ENCODE data around the gene RRP9.

Gene RRP9

GRCh38 chr3:51896607-51897305 lies 44.9 kb downstream of the RRP9 start:
- Histone ChIP-seq H3K4me3 (ENCODE audit: insufficient read depth, low read depth, low read length) (no peak overlapping the region), H3K27ac (ENCODE audit: insufficient read depth, low read depth, low read length, poor library complexity, severe bottlenecking) (no peak overlapping the region), H3K9me3 (ENCODE audit: control insufficient read depth, low read length) (no peaks in the 10 kb centered on the region), H3K27me3 (ENCODE audit: control insufficient read depth, insufficient read depth, low read length, poor library complexity, severe bottlenecking) (no peaks in the 10 kb centered on the region), H3K36me3 (ENCODE audit: control insufficient read depth, insufficient read depth, low read length) (no peaks in the 10 kb centered on the region), H3K4me1 (ENCODE audit: control insufficient read depth, insufficient read depth, low read length) (no peaks in the 10 kb centered on the region)
- 92 to 94% methylated on average over 10 of the region's 10 CpGs for WGBS, 2 experiments

GRCh38 chr3:51894939-51895338 lies 46.8 kb downstream of the RRP9 start:
- WGBS, 2 experiments, result 95 to 96% methylated on average over 16 of the region's 16 CpGs
- no peak overlapping the region for H3K4me3 ChIP-seq (ENCODE audit: insufficient read depth, low read depth, low read length)

GRCh38 chr3:51894391-51894790 lies 47.3 kb downstream of the RRP9 start:
- H3K4me1 ChIP-seq (ENCODE audit: control insufficient read depth, insufficient read depth, low read length), result no peaks in the 10 kb centered on the region
- WGBS, 2 experiments, result 88 to 94% methylated on average over 4 of the region's 4 CpGs
- H3K27me3 ChIP-seq (ENCODE audit: control insufficient read depth, insufficient read depth, low read length, poor library complexity, severe bottlenecking), result no peaks in the 10 kb centered on the region
- H3K36me3 ChIP-seq (ENCODE audit: control insufficient read depth, insufficient read depth, low read length), result no peaks in the 10 kb centered on the region
- H3K9me3 ChIP-seq (ENCODE audit: control insufficient read depth, low read length), result no peaks in the 10 kb centered on the region
- no peak overlapping the region for H3K4me3 ChIP-seq (ENCODE audit: insufficient read depth, low read depth, low read length)
- no peak overlapping the region for H3K27ac ChIP-seq (ENCODE audit: insufficient read depth, low read depth, low read length, poor library complexity, severe bottlenecking)

More at GRCh38 chr3:51894939-51895338, 46.8 kb downstream of the RRP9 start:
- no peaks in the 10 kb centered on the region for H3K9me3 ChIP-seq (ENCODE audit: control insufficient read depth, low read length)
- no peaks in the 10 kb centered on the region for H3K4me1 ChIP-seq (ENCODE audit: control insufficient read depth, insufficient read depth, low read length)
- H3K27me3 ChIP-seq (ENCODE audit: control insufficient read depth, insufficient read depth, low read length, poor library complexity, severe bottlenecking), result no peaks in the 10 kb centered on the region
- H3K36me3 ChIP-seq (ENCODE audit: control insufficient read depth, insufficient read depth, low read length), result no peaks in the 10 kb centered on the region
- no peak overlapping the region for H3K27ac ChIP-seq (ENCODE audit: insufficient read depth, low read depth, low read length, poor library complexity, severe bottlenecking)

DNA sequence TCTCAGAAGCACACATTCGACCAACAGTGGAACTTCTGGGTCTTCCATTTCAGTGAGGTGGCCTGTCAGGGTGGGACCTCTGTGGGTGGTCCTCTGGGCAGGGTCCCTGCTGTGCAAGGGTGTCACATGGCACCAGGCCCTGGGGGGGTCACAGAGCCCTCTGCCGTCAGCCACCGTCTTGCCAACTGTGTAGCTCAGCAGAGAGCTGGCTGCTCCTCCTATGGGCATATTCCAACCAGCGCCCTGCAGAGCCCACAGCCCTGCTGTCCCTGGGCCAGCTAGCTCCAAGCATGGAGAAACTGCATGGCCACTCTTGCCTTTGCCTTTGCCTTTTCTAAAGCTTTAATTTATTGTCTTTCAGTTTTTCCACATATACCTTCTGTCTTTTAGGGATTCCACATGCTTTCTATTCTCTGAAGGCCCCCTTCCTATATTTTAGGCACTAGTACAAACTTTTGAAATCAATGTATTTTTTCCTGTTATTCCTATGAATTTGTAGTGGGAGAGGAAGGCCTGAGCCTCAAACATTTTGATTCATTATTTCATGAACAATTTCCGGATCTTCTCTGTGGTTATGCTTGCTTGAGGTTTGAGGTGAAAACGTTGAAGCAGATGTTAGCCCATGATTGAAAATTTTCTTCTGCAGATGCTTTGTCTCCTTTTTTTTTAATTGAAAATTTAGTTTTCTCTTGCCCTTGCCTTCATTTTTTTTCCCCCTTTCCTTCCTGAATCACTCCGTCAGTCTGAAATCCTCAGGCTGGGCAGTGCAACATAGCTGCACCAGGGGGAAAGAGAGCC lies 50.3 kb downstream of the RRP9 start:
- 85 to 87% methylated on average over 7 of the region's 7 CpGs for WGBS, 2 experiments
- Histone ChIP-seq H3K4me1 (ENCODE audit: control insufficient read depth, insufficient read depth, low read length) (no peaks in the 10 kb centered on the region), H3K27me3 (ENCODE audit: control insufficient read depth, insufficient read depth, low read length, poor library complexity, severe bottlenecking) (no peaks in the 10 kb centered on the region), H3K27ac (ENCODE audit: insufficient read depth, low read depth, low read length, poor library complexity, severe bottlenecking) (no peak overlapping the region), H3K4me3 (ENCODE audit: insufficient read depth, low read depth, low read length) (no peak overlapping the region), H3K9me3 (ENCODE audit: control insufficient read depth, low read length) (no peaks in the 10 kb centered on the region), H3K36me3 (ENCODE audit: control insufficient read depth, insufficient read depth, low read length) (no peaks in the 10 kb centered on the region)

- H3K9me3 ChIP-seq (ENCODE audit: control insufficient read depth, low read length), result no peaks in the 10 kb centered on the region
- no peaks in the 10 kb centered on the region for H3K4me1 ChIP-seq (ENCODE audit: control insufficient read depth, insufficient read depth, low read length)
- no peaks in the 10 kb centered on the region for H3K27me3 ChIP-seq (ENCODE audit: control insufficient read depth, insufficient read depth, low read length, poor library complexity, severe bottlenecking)
- no peaks in the 10 kb centered on the region for H3K36me3 ChIP-seq (ENCODE audit: control insufficient read depth, insufficient read depth, low read length)
- no peak overlapping the region for H3K4me3 ChIP-seq (ENCODE audit: insufficient read depth, low read depth, low read length)
- no peak overlapping the region for H3K27ac ChIP-seq (ENCODE audit: insufficient read depth, low read depth, low read length, poor library complexity, severe bottlenecking)
- 95 to 96% methylated on average over 12 of the region's 12 CpGs for WGBS, 2 experiments
These were observed 53.1 kb downstream of the RRP9 start for GRCh38 chr3:51888463-51889105.

- 92 to 93% methylated on average over 2 of the region's 2 CpGs for WGBS, 2 experiments
- Histone ChIP-seq H3K27ac (ENCODE audit: insufficient read depth, low read depth, low read length, poor library complexity, severe bottlenecking) (no peak overlapping the region), H3K4me3 (ENCODE audit: insufficient read depth, low read depth, low read length) (no peak overlapping the region), H3K36me3 (ENCODE audit: control insufficient read depth, insufficient read depth, low read length) (no peaks in the 10 kb centered on the region), H3K4me1 (ENCODE audit: control insufficient read depth, insufficient read depth, low read length) (no peaks in the 10 kb centered on the region), H3K9me3 (ENCODE audit: control insufficient read depth, low read length) (no peaks in the 10 kb centered on the region), H3K27me3 (ENCODE audit: control insufficient read depth, insufficient read depth, low read length, poor library complexity, severe bottlenecking) (no peaks in the 10 kb centered on the region)
These were observed 54.1 kb downstream of the RRP9 start for GRCh38 chr3:51887620-51888019.

GRCh38 chr3:51886447-51886846 lies 55.3 kb downstream of the RRP9 start:
- Histone ChIP-seq H3K4me3 (ENCODE audit: insufficient read depth, low read depth, low read length) (no peak overlapping the region), H3K27ac (ENCODE audit: insufficient read depth, low read depth, low read length, poor library complexity, severe bottlenecking) (no peak overlapping the region), H3K4me1 (ENCODE audit: control insufficient read depth, insufficient read depth, low read length) (no peaks in the 10 kb centered on the region), H3K36me3 (ENCODE audit: control insufficient read depth, insufficient read depth, low read length) (no peaks in the 10 kb centered on the region), H3K9me3 (ENCODE audit: control insufficient read depth, low read length) (no peaks in the 10 kb centered on the region), H3K27me3 (ENCODE audit: control insufficient read depth, insufficient read depth, low read length, poor library complexity, severe bottlenecking) (no peaks in the 10 kb centered on the region)

Measured in ectodermal cell (in vitro differentiated cells).